GM12801 (cell line): ENCODE results near the gene EPHB6.

ENCODE experiments used
- TF ChIP-seq, protein P1 (sequence below): IDR thresholded peaks from one replicate; pipeline ENCODE4 v1.5.1; 2011; ENCODE audit warnings: control low read depth; ENCODE audit not compliant: insufficient read length; ENCODE audit errors: extremely low read depth

Gene EPHB6

GRCh38 chr7:142908290-142908689 lies 53.4 kb downstream of the EPHB6 start:
- TF ChIP-seq, protein P1, sequence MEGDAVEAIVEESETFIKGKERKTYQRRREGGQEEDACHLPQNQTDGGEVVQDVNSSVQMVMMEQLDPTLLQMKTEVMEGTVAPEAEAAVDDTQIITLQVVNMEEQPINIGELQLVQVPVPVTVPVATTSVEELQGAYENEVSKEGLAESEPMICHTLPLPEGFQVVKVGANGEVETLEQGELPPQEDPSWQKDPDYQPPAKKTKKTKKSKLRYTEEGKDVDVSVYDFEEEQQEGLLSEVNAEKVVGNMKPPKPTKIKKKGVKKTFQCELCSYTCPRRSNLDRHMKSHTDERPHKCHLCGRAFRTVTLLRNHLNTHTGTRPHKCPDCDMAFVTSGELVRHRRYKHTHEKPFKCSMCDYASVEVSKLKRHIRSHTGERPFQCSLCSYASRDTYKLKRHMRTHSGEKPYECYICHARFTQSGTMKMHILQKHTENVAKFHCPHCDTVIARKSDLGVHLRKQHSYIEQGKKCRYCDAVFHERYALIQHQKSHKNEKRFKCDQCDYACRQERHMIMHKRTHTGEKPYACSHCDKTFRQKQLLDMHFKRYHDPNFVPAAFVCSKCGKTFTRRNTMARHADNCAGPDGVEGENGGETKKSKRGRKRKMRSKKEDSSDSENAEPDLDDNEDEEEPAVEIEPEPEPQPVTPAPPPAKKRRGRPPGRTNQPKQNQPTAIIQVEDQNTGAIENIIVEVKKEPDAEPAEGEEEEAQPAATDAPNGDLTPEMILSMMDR: no peak

- TF ChIP-seq, protein P1: no peak
Measured at GRCh38 chr7:142908921-142909890, 54.3 kb downstream of the EPHB6 start.

GRCh38 chr7:142910031-142910433 lies 55.2 kb downstream of the EPHB6 start:
- TF ChIP-seq, protein P1: no peak

DNA sequence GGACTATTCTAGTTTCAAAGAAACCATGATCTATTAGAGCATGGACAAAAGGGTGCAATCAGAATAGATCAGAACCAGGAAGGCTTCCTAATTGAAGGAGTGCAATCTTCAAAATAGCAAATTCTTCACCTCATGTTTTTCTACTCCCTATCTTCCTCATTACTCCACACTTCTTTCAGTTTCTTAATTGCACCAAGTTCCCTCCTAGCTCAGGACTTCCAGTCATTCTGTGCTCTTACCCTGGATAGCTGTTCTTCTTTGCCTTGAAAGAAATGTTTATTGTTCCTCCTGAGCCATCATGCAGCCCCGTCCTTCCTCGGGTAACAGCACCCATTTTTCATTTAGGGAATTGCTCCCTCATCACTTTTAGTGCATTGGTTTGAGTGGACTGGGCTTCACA lies 55.6 kb downstream of the EPHB6 start:
- TF ChIP-seq, protein P1: no peak

GRCh38 chr7:142913051-142913450 lies 58.2 kb downstream of the EPHB6 start:
- TF ChIP-seq, protein P1: no peak

DNA sequence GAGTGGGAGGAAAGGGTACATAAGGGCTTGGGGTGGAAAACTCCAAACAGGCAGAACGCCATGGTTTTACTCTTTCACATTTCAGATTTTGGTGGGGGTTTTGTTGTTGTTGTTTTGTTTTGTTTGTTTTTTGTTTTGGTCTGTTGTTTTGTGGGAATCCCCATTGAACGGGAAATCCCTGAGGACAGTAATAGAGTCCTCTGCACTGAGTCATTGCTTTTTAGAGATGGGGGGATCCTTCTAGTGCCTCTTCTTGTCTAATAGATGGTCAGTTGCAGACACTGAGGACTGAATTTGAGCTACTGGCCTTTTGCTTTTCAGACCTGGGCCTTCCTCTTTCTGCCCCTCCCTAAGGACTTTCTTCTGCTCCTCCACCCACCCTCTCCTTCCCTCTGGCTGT lies 58.7 kb downstream of the EPHB6 start:
- TF ChIP-seq, protein P1: no peak

DNA sequence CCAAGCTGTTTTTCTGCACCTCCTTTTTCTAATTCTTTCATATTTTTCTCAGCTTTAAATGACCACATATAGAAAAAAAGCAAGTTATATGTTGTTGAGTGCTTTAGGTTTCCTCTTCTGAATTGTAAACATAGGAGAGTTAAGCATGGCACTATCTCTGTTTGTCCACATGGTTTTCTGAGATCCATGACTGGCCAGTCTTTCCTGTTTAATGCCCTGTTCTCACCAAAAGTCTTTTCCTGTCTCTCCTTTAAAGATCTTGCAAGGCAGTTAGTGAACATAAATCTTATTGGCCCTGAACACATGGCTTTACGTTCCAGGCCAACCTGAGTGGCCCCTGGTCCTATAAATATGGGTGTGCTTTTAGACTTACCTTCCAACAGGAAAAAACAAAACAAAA lies 59.2 kb downstream of the EPHB6 start:
- TF ChIP-seq, protein P1: no peak
